ENCODE results near the gene MTMR4.

GRCh38 chr17:58529275-58529674, 14.8 kb upstream of the MTMR4 start:
- TF ChIP-seq CTCF (IDR thresholded peaks at IDR 0.05; ENCODE audit: low read depth, low read length, poor library complexity, severe bottlenecking) (no peak), EZH2phosphoT487 (IDR thresholded peaks at IDR 0.05; ENCODE audit: borderline replicate concordance, low read length) (no peak)

Data from DOHH2 (cell line).